NCI-H2029 (cell line): ENCODE data around the gene UBLCP1.
"Not testable (repeated sequence)": the region's sequence is repeated elsewhere in the genome, so short reads cannot be mapped to it uniquely, and the experiment has no call there.

Experiments
- DNase-seq: peaks from one replicate; lab custom pipeline; 2025; lab: John Stamatoyannopoulos, UW

UBLCP1 gene

GRCh38 chr5:159252195-159252594 is 10.9 kb upstream of the UBLCP1 start:
- no peak for DNase-seq

GRCh38 chr5:159257007-159257406 is 6.1 kb upstream of the UBLCP1 start:
- DNase-seq = no peak

GRCh38 chr5:159257629-159258283 is 5.3 kb upstream of the UBLCP1 start:
- DNase-seq = no peak

- DNase-seq = no peak
Observed at GRCh38 chr5:159258361-159258760, 4.7 kb upstream of the UBLCP1 start.

- DNase-seq = not testable (repeated sequence)
Observed at GRCh38 chr5:159260212-159260611, 2.9 kb upstream of the UBLCP1 start.

- DNase-seq = no peak
Observed at GRCh38 chr5:159262472-159262858, 625 bp upstream of the UBLCP1 start.

- no peak for DNase-seq
Observed at GRCh38 chr5:159263569-159263905, 447 bp downstream of the UBLCP1 start.

GRCh38 chr5:159266764-159267163 is 3.7 kb downstream of the UBLCP1 start:
- not testable (repeated sequence) for DNase-seq

- no peak for DNase-seq
Observed at GRCh38 chr5:159269723-159270122, 6.6 kb downstream of the UBLCP1 start.

- no peak for DNase-seq
Observed at GRCh38 chr5:159273923-159274322, 10.8 kb downstream of the UBLCP1 start.

GRCh38 chr5:159274676-159275075 is 11.6 kb downstream of the UBLCP1 start:
- no peak for DNase-seq

GRCh38 chr5:159286420-159287035 is 23.4 kb downstream of the UBLCP1 start:
- DNase-seq = no peak

GRCh38 chr5:159290741-159291140 is 27.7 kb downstream of the UBLCP1 start:
- no peak for DNase-seq

- no peak for DNase-seq
Observed at GRCh38 chr5:159294921-159295320, 31.8 kb downstream of the UBLCP1 start.

- not testable (repeated sequence) for DNase-seq
Observed at GRCh38 chr5:159297300-159297699, 34.2 kb downstream of the UBLCP1 start.

GRCh38 chr5:159301466-159301865 is 38.4 kb downstream of the UBLCP1 start:
- DNase-seq = no peak

GRCh38 chr5:159301929-159302860 is 39.1 kb downstream of the UBLCP1 start:
- DNase-seq = not testable (repeated sequence)

GRCh38 chr5:159303286-159303685 is 40.2 kb downstream of the UBLCP1 start:
- DNase-seq = no peak

GRCh38 chr5:159304961-159305595 is 42.0 kb downstream of the UBLCP1 start:
- DNase-seq = no peak

GRCh38 chr5:159309689-159310433 is 46.8 kb downstream of the UBLCP1 start:
- no peak for DNase-seq

- no peak for DNase-seq
Observed at GRCh38 chr5:159310511-159310910, 47.4 kb downstream of the UBLCP1 start.

GRCh38 chr5:159311063-159311462 is 48.0 kb downstream of the UBLCP1 start:
- DNase-seq = no peak
